Caco-2 (cell line): Measurements from ENCODE around the gene ARPC5L. TPM values are rescaled to one million over a fixed set of nuclear protein-coding genes. Genes with fewer than 3 reads are reported as not detected.
"Not testable (repeated sequence)": the region's sequence is repeated elsewhere in the genome, so short reads cannot be mapped to it uniquely, and the experiment has no call there.

ENCODE experiments used
- BruUV-seq: library from RNA; stranded (reverse); fragments of 400-500 nt; replicated peaks from 2 replicates; lab custom pipeline; 2021; lab: Mats Ljungman, UMichigan
- CTCF ChIA-PET: fragments of 300-600 bp; sonication (Branson Sonifier 250); formaldehyde crosslinking; loops from one replicate; lab custom pipeline; 2022; ENCODE audit warnings: antibody characterized with exemption; lab: Charles Lee
- POLR2A ChIA-PET: fragments of 300-600 bp; sonication (Branson Sonifier 250); formaldehyde crosslinking; loops from one replicate; lab custom pipeline; 2022; ENCODE audit warnings: antibody characterized with exemption; lab: Charles Lee
- DNase-seq, 2 experiments: peaks; one replicate each; pipeline versions ENCODE4 v3.0.0 to v3.0.0-alpha.2; 2020 to 2022
- H3K27me3 ChIP-seq: replicated peaks from 2 replicates; pipeline ENCODE4 v1.6.0; 2011; ENCODE audit warnings: low read length; ENCODE audit not compliant: control insufficient read depth, insufficient read depth
- H3K36me3 ChIP-seq: 2 replicates; pipeline ENCODE4 v1.5.1; 2011; ENCODE audit warnings: low read length; ENCODE audit not compliant: control insufficient read depth, insufficient read depth
- H3K4me1 ChIP-seq: fragments of 250-450 bp; sonication (Bioruptor Pico); 2 replicates; pipeline ENCODE4 v1.5.1; 2020; ENCODE audit warnings: mild to moderate bottlenecking
- H3K4me3 ChIP-seq: 2 replicates; pipeline ENCODE4 v1.5.1; 2011; ENCODE audit warnings: low read depth, mild to moderate bottlenecking, control low read depth, low read length
- H3K9me3 ChIP-seq: fragments of 250-450 bp; sonication (Bioruptor Pico); 2 replicates; pipeline ENCODE4 v1.5.1; 2020; ENCODE audit warnings: mild to moderate bottlenecking, moderate library complexity
- H3K27ac Mint-ChIP-seq: one replicate; pipeline ENCODE4 v1.8.0; 2022; ENCODE audit warnings: mixed read lengths; ENCODE audit not compliant: unreplicated experiment
- H3K27me3 Mint-ChIP-seq: one replicate; pipeline ENCODE4 v1.8.0; 2022; ENCODE audit warnings: mixed read lengths; ENCODE audit not compliant: insufficient read depth, unreplicated experiment
- H3K36me3 Mint-ChIP-seq: one replicate; pipeline ENCODE4 v1.8.0; 2022; ENCODE audit warnings: mild to moderate bottlenecking, mixed read lengths; ENCODE audit not compliant: insufficient read depth, unreplicated experiment
- H3K4me1 Mint-ChIP-seq: one replicate; pipeline ENCODE4 v1.8.0; 2022; ENCODE audit warnings: low read depth, mixed read lengths; ENCODE audit not compliant: unreplicated experiment
- H3K4me3 Mint-ChIP-seq: one replicate; pipeline ENCODE4 v1.8.0; 2022; ENCODE audit warnings: mild to moderate bottlenecking, moderate library complexity, mixed read lengths; ENCODE audit not compliant: unreplicated experiment
- H3K9me3 Mint-ChIP-seq: one replicate; pipeline ENCODE4 v1.8.0; 2022; ENCODE audit warnings: mixed read lengths; ENCODE audit not compliant: unreplicated experiment
- CTCF ChIP-seq, 2 experiments: fragments of 200-600 bp in 1 of 2; IDR thresholded peaks; 1 replicate in 1 of 2; 2 replicates in 1 of 2; pipeline versions ENCODE4 v1.5.1 to v1.8.0; 2011 to 2022; ENCODE audit warnings: antibody characterized with exemption in 1 of 2, control low read depth in 1 of 2, inconsistent platforms in 1 of 2, low read depth in 1 of 2, low read length in 1 of 2, mild to moderate bottlenecking in 1 of 2, moderate library complexity in 1 of 2; ENCODE audit not compliant: insufficient read depth in 1 of 2, severe bottlenecking in 1 of 2, unreplicated experiment in 1 of 2
- intact Hi-C: fragments of 100-400 bp; cut with micrococcal nuclease; formaldehyde crosslinking; loops from one replicate; pipeline ENCODE4 v1.10.0; 2022; ENCODE audit not compliant: unreplicated experiment
- total RNA-seq: library from RNA; stranded (reverse); gene quantifications from 2 replicates; pipeline ENCODE4 v1.2.3, GENCODE V29; 2022

ARPC5L gene
- total RNA-seq, 1 experiment from 2014 or later = 60.1 TPM

- H3K4me3 ChIP-seq = no peak overlapping the region
- Mint-ChIP-seq H3K27me3 (no peaks in the 10 kb centered on the region), H3K4me3 (no peak overlapping the region), H3K36me3 (peaks cover 6% of the 10 kb centered on the region), H3K27ac (no peak overlapping the region), H3K9me3 (no peaks in the 10 kb centered on the region), H3K4me1 (no peaks in the 10 kb centered on the region)
- no TSS peak for BruUV-seq
- H3K4me1 ChIP-seq = no peaks in the 10 kb centered on the region
- no peak for DNase-seq
- no peaks in the 10 kb centered on the region for H3K36me3 ChIP-seq
- H3K9me3 ChIP-seq = no peaks in the 10 kb centered on the region
- intact Hi-C loops = no loop called here
- TF ChIP-seq CTCF (IDR thresholded peaks at IDR 0.05; ENCODE audit: insufficient read depth in 1 of 2, low read depth in 1 of 2, low read length in 1 of 2, severe bottlenecking in 1 of 2, unreplicated experiment in 1 of 2) = no peak
- ChIA-PET POLR2A (no interaction called here), CTCF (no interaction called here)
- no peaks in the 10 kb centered on the region for H3K27me3 ChIP-seq
Measured at GRCh38 chr9:124914753-124915405, 52.9 kb downstream of the ARPC5L start.

GRCh38 chr9:124920394-124920793, 58.5 kb downstream of the ARPC5L start:
- H3K9me3 ChIP-seq, intact Hi-C loops, H3K4me1 ChIP-seq, BruUV-seq, H3K4me3 Mint-ChIP-seq, H3K4me1 Mint-ChIP-seq, H3K27me3 ChIP-seq, H3K27me3 Mint-ChIP-seq, POLR2A ChIA-PET, H3K4me3 ChIP-seq, H3K36me3 ChIP-seq, H3K27ac Mint-ChIP-seq, DNase-seq, H3K9me3 Mint-ChIP-seq, CTCF ChIA-PET: not testable (repeated sequence)
- H3K36me3 Mint-ChIP-seq = peaks cover 24% of the 10 kb centered on the region

Other genes with a start within 250 kb of the ARPC5L start
- gene NR6A1, start 90.8 kb upstream of the ARPC5L start, total RNA-seq = 30.6 and 33.6 TPM in 2 replicates
- gene OLFML2A, start 85.0 kb upstream of the ARPC5L start, total RNA-seq = 1.1 and 1.2 TPM in 2 replicates
- gene WDR38, start 8.7 kb upstream of the ARPC5L start, total RNA-seq = not detected in 2 replicates
- gene RPL35, start 173 bp upstream of the ARPC5L start, total RNA-seq = 1,528 and 1,598 TPM in 2 replicates
- 18.7 and 18.9 TPM in 2 replicates for gene GOLGA1, start 79.0 kb downstream of the ARPC5L start, total RNA-seq